Astrocyte (in vitro differentiated cells and primary cell): Measurements from ENCODE around the gene OXLD1.

Experiments used
- CTCF ChIP-seq: IDR thresholded peaks from 2 replicates; pipeline ENCODE4 v1.5.1; 2011; ENCODE audit warnings: low read depth, mild to moderate bottlenecking, inconsistent platforms, low read length, moderate library complexity; ENCODE audit not compliant: insufficient read depth
- EZH2 ChIP-seq: IDR thresholded peaks from 2 replicates; pipeline ENCODE4 v1.6.1; 2012; ENCODE audit warnings: mild to moderate bottlenecking, low read length, inconsistent platforms; ENCODE audit not compliant: insufficient read depth

GRCh38 chr17:81681672-81682071 is 15.3 kb upstream of the OXLD1 start:
- TF ChIP-seq CTCF (no peak), EZH2 (no peak)
